Epithelial cell of proximal tubule (primary cell): ENCODE data around the gene ZDHHC14. TPM values are rescaled to one million over a fixed set of nuclear protein-coding genes. Genes with fewer than 3 reads are reported as not detected.

ENCODE experiments used
- DNase-seq: peaks from one replicate; pipeline ENCODE4 v3.0.0-alpha.2; 2011; ENCODE audit warnings: low read depth
- H3K4me3 ChIP-seq: 2 replicates; pipeline ENCODE4 v1.5.1; 2011; ENCODE audit warnings: low read depth, mild to moderate bottlenecking, low read length
- CTCF ChIP-seq: conservative IDR thresholded peaks from 2 replicates; pipeline ENCODE4 v1.5.1; 2012; ENCODE audit warnings: low read depth, mild to moderate bottlenecking, low read length
- total RNA-seq: library from RNA; depleted of rRNA; stranded (reverse); fragments of >200 nt; gene quantifications from 2 replicates; pipeline ENCODE4 v1.2.3, GENCODE V29; 2015

Gene ZDHHC14
- total RNA-seq, 1 donor from 2014 or later = 21.4 TPM

DNA sequence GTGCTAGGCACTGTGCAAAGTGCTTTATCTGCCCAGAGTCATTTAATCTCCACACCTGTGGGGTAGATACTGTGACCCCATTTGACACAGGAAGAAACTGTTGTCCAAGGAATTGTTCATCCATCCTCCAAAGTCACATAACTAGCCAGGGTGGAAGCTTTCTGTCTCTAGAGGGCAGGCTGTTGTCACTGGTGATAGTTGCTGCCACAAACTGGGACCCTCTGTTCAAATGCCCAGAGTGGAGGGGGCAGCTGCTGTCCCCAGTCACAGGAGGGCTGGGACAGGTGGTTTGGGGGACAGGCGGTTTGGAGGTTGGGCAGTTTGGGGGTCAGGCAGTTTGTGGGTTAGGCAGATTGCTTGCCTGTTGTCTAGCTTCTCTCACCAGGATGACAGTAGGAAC, 41.6 kb upstream of the ZDHHC14 start:
- DNase-seq = no peak

GRCh38 chr6:157343732-157344131, 37.3 kb upstream of the ZDHHC14 start:
- no peak overlapping the region for H3K4me3 ChIP-seq
- no peak for TF ChIP-seq CTCF
- no peak for DNase-seq

More for the DNA sequence above, 41.6 kb upstream of the ZDHHC14 start:
- TF ChIP-seq CTCF = peak; percentile 41
- no peak overlapping the region for H3K4me3 ChIP-seq

- no peak for TF ChIP-seq CTCF
- H3K4me3 ChIP-seq = no peak overlapping the region
- no peak for DNase-seq
These were observed 34.6 kb upstream of the ZDHHC14 start for GRCh38 chr6:157346373-157346772.

DNA sequence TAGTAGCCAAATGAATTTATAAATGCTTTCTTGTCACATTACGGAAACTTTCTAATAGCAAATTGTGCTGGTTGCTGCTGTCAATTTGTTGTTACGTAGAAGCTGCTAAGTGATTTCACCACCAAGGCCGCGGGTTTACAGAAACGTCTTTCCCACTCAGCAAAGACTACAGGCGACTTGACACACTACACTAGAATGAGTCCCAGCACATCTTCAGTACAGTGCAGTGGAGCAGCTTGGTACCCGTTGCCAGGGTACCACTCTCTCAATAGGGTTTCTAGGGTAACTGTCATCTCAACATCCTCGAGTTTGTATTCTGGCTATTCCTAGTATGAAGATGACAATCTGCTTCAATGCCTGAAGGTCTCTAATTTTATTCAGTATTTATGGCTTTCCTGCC, 22.7 kb upstream of the ZDHHC14 start:
- TF ChIP-seq CTCF = no peak
- no peak overlapping the region for H3K4me3 ChIP-seq
- no peak for DNase-seq

DNA sequence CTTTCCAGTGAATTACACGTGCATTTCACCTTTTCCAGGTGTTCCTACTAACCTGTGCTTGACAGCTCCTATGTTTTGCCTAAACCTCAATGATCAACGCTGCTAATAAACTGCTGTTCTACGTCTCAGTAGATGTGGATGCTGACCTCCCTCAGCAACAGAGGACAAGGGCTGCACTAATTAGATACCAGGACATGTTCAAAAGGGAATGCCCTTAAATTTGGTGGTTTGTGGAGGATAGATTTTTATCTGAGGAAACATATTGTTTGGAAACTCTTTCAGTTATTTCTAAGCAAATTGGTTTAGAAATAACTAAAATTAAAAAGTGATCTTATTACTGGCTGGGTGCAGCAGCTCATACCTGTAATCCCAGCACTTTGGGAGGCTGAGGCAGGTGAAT, 19.1 kb upstream of the ZDHHC14 start:
- no peak overlapping the region for H3K4me3 ChIP-seq
- DNase-seq = no peak
- no peak for TF ChIP-seq CTCF

- no peak for TF ChIP-seq CTCF
- DNase-seq = no peak
- no peak overlapping the region for H3K4me3 ChIP-seq
These were observed 16.3 kb upstream of the ZDHHC14 start for GRCh38 chr6:157364705-157365104.

DNA sequence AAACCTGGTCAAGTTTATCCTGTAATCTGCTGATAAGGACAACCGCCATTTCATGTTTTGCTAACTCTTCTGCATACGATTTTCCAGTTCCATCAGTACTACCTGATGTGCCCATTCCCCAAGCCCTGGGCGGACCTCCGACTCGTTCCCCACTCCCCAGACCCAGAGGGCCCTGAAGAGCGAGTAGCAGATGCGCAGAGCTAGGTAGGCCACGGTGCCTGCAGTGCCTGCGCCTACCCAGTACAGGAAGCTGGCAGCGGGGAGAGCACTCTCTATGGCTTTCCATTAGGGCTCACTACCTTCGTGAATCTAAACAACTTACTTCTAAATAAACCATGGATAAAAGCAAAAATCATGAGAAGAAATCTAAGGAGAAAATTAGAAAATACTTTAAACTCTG, 14.3 kb upstream of the ZDHHC14 start:
- TF ChIP-seq CTCF = no peak
- no peak overlapping the region for H3K4me3 ChIP-seq
- DNase-seq = no peak
